Measurements from ENCODE around the gene SCARF2.
"Not testable (repeated sequence)": the region's sequence is repeated elsewhere in the genome, so short reads cannot be mapped to it uniquely, and the experiment has no call there.

The SCARF2 gene, protein sequence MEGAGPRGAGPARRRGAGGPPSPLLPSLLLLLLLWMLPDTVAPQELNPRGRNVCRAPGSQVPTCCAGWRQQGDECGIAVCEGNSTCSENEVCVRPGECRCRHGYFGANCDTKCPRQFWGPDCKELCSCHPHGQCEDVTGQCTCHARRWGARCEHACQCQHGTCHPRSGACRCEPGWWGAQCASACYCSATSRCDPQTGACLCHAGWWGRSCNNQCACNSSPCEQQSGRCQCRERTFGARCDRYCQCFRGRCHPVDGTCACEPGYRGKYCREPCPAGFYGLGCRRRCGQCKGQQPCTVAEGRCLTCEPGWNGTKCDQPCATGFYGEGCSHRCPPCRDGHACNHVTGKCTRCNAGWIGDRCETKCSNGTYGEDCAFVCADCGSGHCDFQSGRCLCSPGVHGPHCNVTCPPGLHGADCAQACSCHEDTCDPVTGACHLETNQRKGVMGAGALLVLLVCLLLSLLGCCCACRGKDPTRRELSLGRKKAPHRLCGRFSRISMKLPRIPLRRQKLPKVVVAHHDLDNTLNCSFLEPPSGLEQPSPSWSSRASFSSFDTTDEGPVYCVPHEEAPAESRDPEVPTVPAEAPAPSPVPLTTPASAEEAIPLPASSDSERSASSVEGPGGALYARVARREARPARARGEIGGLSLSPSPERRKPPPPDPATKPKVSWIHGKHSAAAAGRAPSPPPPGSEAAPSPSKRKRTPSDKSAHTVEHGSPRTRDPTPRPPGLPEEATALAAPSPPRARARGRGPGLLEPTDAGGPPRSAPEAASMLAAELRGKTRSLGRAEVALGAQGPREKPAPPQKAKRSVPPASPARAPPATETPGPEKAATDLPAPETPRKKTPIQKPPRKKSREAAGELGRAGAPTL

DNA sequence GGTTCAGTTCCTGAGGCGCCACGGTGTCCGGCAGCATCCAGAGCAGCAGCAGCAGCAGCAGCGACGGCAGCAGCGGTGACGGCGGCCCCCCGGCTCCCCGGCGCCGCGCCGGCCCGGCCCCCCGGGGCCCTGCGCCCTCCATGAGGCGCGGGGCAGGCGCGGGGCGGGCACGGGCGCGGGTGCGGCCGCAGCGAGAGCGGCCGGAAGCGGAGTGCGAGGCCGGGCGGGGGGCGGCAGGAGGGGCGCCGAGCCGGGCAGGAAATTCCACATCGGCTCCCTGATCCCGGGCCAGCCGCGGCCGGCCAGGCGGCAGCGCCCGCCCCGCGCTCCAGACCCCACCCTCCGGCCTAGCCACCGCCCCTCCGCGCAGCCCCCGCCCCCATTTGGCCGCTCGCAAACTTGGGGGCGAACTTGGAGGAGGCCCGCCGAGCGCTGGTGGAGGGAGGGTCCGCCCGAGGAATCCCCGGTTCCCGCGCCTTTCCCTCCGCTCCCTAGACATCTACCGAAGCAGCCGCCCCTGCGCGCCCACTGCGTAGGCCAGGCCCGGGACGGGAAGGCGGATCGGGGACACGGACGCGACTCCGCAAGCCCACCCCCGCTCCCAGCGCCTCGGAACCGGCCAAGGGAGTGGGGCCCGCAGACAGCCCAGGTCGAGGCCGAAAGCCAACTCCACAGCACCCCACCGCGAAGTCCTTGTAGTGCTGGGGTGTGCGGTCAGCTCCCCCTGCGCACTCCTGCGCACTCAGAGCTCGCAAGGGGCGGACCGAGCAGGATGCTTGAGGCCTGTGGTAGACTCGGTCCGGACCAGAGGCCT, at the start of gene SCARF2:
Gene SCARF2 (minus strand): TSS at position 213 of the 814 bp plus-strand sequence. CDS start 71 bp downstream, at position 142.
- no peak for DNase-seq (ENCODE audit: low read depth in 2 of 2)

GRCh38 chr22:20486229-20486628, 48.6 kb upstream of the SCARF2 start:
- no peak for DNase-seq (ENCODE audit: low read depth in 2 of 2)

- DNase-seq (ENCODE audit: low read depth in 2 of 2), result no peak
These were observed 47.5 kb upstream of the SCARF2 start for GRCh38 chr22:20484948-20485683.

- no peak for DNase-seq (ENCODE audit: low read depth in 2 of 2)
These were observed 46.1 kb upstream of the SCARF2 start for GRCh38 chr22:20483771-20484170.

DNA sequence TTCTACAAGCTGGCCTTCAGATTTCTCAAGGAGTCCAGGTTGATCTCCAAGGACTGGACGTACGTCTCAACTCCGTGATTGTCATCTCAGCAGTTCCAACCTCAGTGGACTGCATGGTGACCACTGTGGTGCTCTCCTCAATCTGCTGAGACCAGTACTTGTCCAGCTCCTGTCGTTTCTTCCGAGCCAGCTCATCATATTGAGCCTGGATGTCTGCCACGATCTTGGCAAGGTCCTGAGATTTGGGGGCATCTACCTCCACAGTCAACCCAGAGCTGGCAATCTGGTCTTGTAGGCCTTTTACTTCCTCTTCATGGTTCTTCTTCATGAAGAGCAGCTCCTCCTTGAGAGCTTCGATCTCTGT, 45.5 kb upstream of the SCARF2 start:
- DNase-seq (ENCODE audit: low read depth in 2 of 2), result not testable (repeated sequence)

DNA sequence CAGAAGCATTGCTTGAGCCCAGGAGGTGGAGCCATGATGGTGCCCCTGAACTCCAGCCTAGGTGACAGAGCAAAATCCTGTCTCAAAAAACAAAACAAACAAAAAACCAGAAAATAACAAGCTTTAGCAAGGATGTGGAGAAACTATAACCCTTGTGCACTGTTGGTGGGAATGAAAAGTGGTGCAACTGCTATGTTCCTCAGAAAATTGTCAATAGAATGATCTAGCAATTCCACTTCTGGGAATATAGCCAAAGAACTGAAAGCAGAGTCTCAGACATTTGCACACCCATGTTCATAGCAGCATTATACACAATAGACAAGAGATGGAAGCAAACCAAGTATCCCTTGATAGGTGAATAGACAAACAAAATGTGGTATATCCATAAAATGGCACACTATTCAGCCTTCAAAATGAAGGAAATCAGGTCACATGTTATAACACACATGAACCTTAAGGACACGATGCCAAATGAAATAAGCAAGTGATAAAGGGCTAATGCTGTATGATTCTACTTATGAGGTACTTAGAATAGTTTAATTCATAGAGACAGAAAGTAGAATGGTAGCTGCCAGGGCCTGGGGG, 42.1 kb upstream of the SCARF2 start:
- DNase-seq (ENCODE audit: low read depth in 2 of 2), result no peak

DNA sequence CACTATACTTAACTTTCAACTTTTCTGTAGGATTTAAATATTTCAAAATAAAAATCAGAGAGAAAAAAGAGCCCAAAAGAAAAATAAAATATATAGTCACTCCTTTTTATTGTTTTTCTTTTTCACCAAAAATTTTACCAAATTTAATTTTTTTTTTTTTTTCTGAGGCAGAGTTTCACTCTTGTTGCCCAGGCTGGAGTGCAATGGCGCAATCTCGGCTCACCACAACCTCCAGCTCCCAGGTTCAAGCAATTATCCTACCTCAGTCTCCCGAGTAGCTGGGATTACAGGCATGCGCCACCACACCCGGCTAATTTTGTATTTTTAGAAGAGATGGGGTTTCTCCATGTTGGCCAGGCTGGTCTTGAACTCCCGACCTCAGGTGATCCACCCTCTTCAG, 40.4 kb upstream of the SCARF2 start:
- not testable (repeated sequence) for DNase-seq (ENCODE audit: low read depth in 2 of 2)

DNA sequence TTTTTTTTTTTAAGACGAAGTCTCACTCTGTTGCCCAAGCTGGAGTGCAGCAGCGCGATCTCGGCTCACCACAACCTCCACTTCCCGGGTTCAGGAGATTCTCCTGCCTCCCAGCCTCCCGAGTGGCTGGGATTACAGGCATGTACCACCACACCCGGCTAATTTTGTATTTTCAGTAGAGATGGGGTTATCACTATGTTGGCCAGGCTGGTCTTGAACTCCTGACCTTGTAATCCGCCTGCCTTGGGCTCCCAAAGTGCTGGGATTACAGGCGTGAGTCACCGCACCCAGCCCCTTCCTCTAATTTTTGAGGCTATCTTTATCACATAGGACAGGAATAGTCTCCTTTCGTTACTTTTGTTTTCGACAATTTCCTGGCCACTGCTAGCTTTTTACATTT, 37.9 kb upstream of the SCARF2 start:
- not testable (repeated sequence) for DNase-seq (ENCODE audit: low read depth in 2 of 2)

DNA sequence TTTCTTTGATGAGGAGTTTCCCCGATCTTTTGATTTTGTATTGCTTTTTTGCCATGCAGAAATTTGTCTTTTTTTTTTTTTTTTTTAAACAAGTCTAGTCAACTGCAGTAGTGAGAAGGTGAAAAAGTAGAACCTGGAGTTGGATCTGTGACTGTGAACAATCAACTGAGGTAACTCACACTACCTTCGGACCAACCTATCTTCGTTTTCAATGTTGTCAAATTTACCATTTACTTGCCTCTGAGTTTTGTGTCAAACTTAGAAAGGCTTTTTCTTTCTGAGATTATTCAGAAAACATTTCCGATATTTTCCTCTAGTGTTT, 37.5 kb upstream of the SCARF2 start:
- DNase-seq (ENCODE audit: low read depth in 2 of 2), result no peak

- DNase-seq (ENCODE audit: low read depth in 2 of 2), result no peak
These were observed 35.2 kb upstream of the SCARF2 start for GRCh38 chr22:20472629-20473442.

DNA sequence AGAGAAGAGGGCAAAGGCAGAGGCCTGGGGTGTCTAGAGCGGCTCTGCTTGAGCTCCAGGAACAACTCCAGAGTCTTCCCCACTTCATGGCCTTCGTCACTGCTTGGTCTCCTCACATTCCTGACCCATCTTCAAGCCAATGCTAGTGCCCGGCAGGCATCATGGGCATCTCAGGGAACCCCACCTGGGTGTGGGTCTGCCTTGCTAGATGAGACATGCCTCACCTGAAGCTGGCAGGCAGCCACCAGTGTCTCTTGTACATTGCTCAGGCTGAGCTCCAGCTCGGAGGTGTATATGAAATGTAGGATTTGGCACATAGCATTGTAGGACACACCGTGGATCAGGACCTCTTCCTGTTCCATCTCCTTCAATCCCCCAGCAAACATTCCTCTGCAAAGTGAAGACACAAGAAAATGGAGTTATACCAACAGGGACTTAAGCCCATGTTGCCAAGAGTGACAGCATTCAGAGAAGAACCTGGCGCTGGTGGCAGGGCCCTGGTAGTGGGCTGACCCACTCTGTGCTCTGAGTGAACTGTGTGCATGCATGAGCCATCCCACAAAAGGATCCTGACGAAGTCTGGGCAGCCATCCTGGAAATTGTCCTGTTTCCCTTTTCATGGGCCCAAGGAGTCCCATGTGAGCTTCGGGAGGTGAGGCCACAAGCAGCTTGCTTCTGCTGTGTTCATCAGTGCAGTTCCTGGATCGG, 33.7 kb upstream of the SCARF2 start:
- no peak for DNase-seq (ENCODE audit: low read depth in 2 of 2)

DNA sequence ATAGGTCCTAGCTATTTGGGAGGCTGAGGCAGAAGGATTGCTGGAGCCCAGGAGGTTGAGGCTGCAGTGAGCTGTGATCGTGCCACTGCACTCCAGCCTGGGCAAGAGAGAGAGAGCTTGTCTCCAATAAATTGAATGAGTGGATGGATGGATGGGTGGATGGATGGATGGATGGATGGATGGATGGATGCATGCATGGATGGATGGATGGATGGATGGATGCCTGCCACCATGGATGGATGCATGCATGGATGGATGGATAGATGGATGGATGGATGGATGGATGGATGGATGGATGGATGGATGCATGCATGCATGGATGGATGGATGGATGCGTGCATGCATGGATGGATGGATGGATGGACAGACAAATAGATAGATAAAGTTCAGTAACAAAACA, 32.9 kb upstream of the SCARF2 start:
- DNase-seq (ENCODE audit: low read depth in 2 of 2), result not testable (repeated sequence)

DNA sequence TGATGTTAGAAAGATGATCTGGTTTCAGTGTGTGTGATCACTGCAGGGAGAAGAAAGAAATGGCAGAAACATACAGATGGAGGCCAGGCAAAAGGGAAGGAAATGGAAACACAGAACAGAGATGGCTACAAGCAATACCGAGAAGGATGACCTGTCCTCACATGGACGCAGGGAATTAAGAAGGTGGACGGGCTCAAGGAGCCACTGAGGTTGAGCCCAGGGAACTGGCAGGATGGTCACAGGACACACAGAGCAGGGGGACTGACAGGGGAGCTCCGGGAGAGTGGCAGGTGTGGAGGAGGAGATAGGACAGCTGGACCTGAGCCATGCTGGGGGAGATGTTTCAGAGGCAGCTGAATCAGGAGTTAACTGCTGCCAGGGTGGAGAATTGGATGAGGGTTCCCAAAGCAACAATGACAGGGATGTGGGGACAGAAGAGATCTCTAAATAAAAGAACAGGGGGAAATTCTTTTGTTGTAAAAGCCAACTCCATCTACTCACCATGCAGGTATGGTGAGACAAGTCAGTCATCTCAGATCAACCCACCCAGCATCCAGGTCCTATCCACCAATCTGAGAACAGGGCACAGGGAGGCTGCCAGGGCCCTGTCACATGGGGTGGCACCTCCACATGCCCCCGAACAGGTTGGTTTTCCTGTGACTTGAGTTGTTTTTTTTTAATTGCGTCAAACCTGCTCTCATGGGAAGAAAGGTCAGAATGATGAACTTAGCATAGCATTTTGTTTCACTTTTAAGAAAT, 31.7 kb upstream of the SCARF2 start:
- no peak for DNase-seq (ENCODE audit: low read depth in 2 of 2)

DNA sequence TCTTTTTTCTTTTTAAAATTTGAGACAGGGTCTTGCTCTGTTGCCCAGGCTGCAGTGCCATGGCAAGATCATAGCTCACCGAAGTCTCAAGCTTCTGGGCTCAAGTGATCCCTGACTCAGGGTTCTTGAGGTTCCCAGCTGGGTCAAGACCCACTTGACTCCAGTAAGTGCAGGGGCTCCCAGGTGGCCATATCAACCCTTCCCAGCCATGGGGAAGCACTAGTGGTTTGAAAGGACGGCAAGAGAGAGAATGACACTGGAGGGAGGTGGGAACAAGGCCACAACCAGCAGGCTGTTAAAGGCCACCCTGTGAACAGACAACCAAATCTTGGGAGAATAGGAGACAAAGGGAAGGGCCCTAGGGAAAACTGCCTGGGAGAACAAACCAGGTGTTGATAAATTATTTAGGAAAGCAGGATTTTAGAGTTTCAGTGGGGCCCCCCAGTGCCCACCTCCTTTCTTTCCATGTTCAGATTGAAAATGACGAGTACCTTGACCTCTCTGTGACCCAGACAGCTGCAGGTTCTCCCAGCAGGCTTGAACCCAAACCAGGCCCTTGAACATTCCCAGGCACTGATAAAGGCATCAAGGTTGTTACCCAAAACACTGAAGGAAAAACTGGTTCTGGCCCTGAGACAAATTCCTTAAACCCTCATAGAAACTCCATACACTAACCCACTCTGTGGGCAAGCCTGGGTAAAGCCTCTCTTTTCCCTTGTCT, 29.2 kb upstream of the SCARF2 start:
- DNase-seq (ENCODE audit: low read depth in 2 of 2), result no peak

- no peak for DNase-seq (ENCODE audit: low read depth in 2 of 2)
These were observed 28.1 kb upstream of the SCARF2 start for GRCh38 chr22:20465759-20466077.

GRCh38 chr22:20464912-20465758, 27.5 kb upstream of the SCARF2 start:
- DNase-seq (ENCODE audit: low read depth in 2 of 2), result no peak

DNA sequence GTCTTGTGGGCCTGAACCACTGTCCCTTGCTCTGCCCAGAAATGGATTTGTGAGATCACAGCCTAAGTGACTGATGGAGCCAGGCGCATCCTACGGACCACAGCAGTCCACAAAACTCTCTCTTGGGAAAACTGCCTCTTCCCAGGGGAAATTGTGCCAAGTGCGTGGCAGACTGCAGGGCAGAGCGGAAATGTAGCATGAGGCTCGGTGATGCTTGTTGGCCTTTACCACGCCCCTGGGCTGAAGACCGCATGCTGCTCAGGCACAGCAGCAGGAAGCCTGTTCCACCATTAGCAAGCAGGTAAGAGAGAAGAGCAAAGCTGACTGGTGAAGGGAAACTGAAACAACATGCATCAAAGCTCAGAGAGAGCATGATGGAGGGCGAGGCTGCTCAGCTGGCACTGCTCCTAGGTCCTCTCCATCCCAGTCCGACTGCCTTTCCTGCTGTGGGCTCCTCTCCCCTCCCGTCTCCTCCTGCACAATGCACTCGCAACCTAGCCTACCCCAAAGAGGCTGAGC, 26.5 kb upstream of the SCARF2 start:
- peak in 1 of 2 donors; percentile 30 for DNase-seq (ENCODE audit: low read depth in 2 of 2)

Measured in stimulated activated CD8-positive, alpha-beta memory T cell treated with anti-CD3 and anti-CD28 coated beads, Interleukin-2, amount 100 ng/mL, for 1 hour (primary cell).